A673 (cell line): ENCODE data around the gene TEX261. TPM values are rescaled to one million over a fixed set of nuclear protein-coding genes. Genes with fewer than 3 reads are reported as not detected.

ENCODE experiments used
- BruUV-seq: library from RNA; stranded (reverse); fragments of 400-500 nt; replicated peaks from 2 replicates; lab custom pipeline; 2021; lab: Mats Ljungman, UMichigan
- CTCF ChIA-PET: fragments of 300-600 bp; sonication (Branson Sonifier 250); formaldehyde crosslinking; loops from one replicate; lab custom pipeline; 2022; ENCODE audit warnings: antibody characterized with exemption; lab: Charles Lee
- POLR2A ChIA-PET: fragments of 300-600 bp; sonication (Branson Sonifier 250); formaldehyde crosslinking; loops from one replicate; lab custom pipeline; 2022; ENCODE audit warnings: antibody characterized with exemption; ENCODE audit not compliant: low non-redundant PET; lab: Charles Lee
- DNase-seq: peaks from one replicate; pipeline ENCODE4 v3.0.0-alpha.2; 2015; ENCODE audit warnings: low spot score
- H3K27ac ChIP-seq: fragments of 200-600 bp; sonication (generic); 2 replicates; pipeline ENCODE4 v1.5.1; 2016; ENCODE audit warnings: mixed run types, low read depth, mild to moderate bottlenecking, mixed read lengths, antibody characterized with exemption, low read length; ENCODE audit not compliant: poor library complexity, severe bottlenecking
- H3K27me3 ChIP-seq: fragments of 200-600 bp; sonication (generic); replicated peaks from 2 replicates; pipeline ENCODE4 v1.6.1; 2017; ENCODE audit warnings: mixed run types, low read depth, mild to moderate bottlenecking, mixed read lengths, antibody characterized with exemption, low read length; ENCODE audit not compliant: insufficient read depth, poor library complexity
- H3K36me3 ChIP-seq: fragments of 200-600 bp; sonication (generic); 2 replicates; pipeline ENCODE4 v1.6.1; 2016; ENCODE audit warnings: mixed run types, mild to moderate bottlenecking, mixed read lengths, antibody characterized with exemption, low read length; ENCODE audit not compliant: insufficient read depth, poor library complexity, severe bottlenecking
- H3K4me1 ChIP-seq: fragments of 200-600 bp; sonication (generic); 2 replicates; pipeline ENCODE4 v1.6.1; 2017; ENCODE audit warnings: mixed run types, mild to moderate bottlenecking, mixed read lengths, antibody characterized with exemption, low read length; ENCODE audit not compliant: insufficient read depth, poor library complexity, severe bottlenecking
- H3K4me3 ChIP-seq: fragments of 200-600 bp; sonication (generic); 2 replicates; pipeline ENCODE4 v1.5.1; 2016; ENCODE audit warnings: low read depth, mixed run types, mild to moderate bottlenecking, mixed read lengths, low read length; ENCODE audit not compliant: poor library complexity, severe bottlenecking
- H3K9me3 ChIP-seq: fragments of 200-600 bp; sonication (generic); 2 replicates; pipeline ENCODE4 v1.6.1; 2016; ENCODE audit warnings: mixed run types, low read depth, mild to moderate bottlenecking, mixed read lengths, antibody characterized with exemption, low read length; ENCODE audit not compliant: poor library complexity, severe bottlenecking
- CTCF ChIP-seq: fragments of 300-800, 200-600 bp; sonication (generic); conservative IDR thresholded peaks from 2 replicates; pipeline ENCODE4 v1.5.1; 2017; ENCODE audit warnings: low read depth, mild to moderate bottlenecking, antibody characterized with exemption, low read length, moderate library complexity, mixed read lengths
- EZH2 ChIP-seq: fragments of 200-600 bp; sonication (generic); IDR thresholded peaks from 2 replicates; pipeline ENCODE4 v1.6.1; 2017; ENCODE audit warnings: borderline replicate concordance, low read depth, mild to moderate bottlenecking, mixed read lengths, antibody characterized with exemption, low read length; ENCODE audit not compliant: poor library complexity, severe bottlenecking
- intact Hi-C: fragments of 100-400 bp; cut with micrococcal nuclease; formaldehyde crosslinking; loops from one replicate; pipeline ENCODE4 v1.10.0; 2022; ENCODE audit not compliant: unreplicated experiment
- total RNA-seq: library from RNA; stranded (reverse); gene quantifications from 2 replicates; pipeline ENCODE4 v1.2.3, GENCODE V29; 2021

The TEX261 gene
- total RNA-seq, 1 experiment from 2014 or later: 60.9 TPM

DNA sequence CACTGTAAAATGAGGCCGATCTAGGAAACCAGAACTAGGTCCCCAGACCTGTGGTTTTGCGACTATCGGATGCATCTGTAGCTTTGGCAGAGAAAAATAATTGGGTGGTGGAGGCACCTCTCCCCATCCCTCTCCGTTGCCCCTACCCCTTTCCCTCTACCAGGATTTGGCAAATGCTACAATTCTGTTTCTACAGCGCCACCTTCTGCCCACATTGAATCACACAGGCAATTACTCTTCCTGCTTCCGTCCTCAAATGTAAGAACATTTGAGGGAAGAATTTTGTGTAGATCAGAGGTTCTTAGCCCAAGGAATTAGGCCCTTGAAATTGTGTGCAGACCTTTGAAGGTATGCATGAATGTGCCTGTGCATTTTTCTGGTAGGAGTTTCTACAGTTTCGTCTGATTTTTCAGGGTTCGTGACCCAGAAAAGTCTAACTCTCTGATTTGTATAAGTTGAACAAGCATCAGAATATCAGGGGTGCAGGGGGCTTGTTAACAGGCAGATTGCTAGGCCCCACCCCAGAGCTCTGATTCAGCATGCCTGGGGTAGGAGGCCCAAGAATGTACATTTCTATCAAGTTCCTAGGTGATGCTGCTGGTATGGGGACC, 47.7 kb downstream of the TEX261 start:
- no peaks in the 10 kb centered on the region for H3K9me3 ChIP-seq
- H3K27ac ChIP-seq: no peak overlapping the region
- ChIA-PET CTCF (interaction anchor here (0.6 to 1.9 kb wide), 2 partner anchors 20 to 76 kb away, joined by 4 to 24 read pairs; no protein-coding TSS in a partner anchor), POLR2A (no interaction called here)
- H3K4me3 ChIP-seq: no peak overlapping the region
- peak; percentile 93 for TF ChIP-seq CTCF
- no peak for TF ChIP-seq EZH2
- no peaks in the 10 kb centered on the region for H3K4me1 ChIP-seq
- intact Hi-C loops: loop anchor here (1.0 to 5.0 kb wide), 2 partner anchors 76 to 290 kb away; no protein-coding TSS in a partner anchor
- H3K27me3 ChIP-seq: no peaks in the 10 kb centered on the region
- no TSS peak for BruUV-seq
- H3K36me3 ChIP-seq: no peaks in the 10 kb centered on the region
- peak; percentile 72 for DNase-seq

- TF ChIP-seq CTCF: no peak
- TF ChIP-seq EZH2: no peak
- H3K27me3 ChIP-seq: no peaks in the 10 kb centered on the region
- intact Hi-C loops: no loop called here
- CTCF ChIA-PET: no interaction called here
- no TSS peak for BruUV-seq
- H3K4me3 ChIP-seq: no peak overlapping the region
- POLR2A ChIA-PET: no interaction called here
- H3K27ac ChIP-seq: no peak overlapping the region
- no peak for DNase-seq
- H3K4me1 ChIP-seq: no peaks in the 10 kb centered on the region
- H3K36me3 ChIP-seq: no peaks in the 10 kb centered on the region
- H3K9me3 ChIP-seq: no peaks in the 10 kb centered on the region
Measured at GRCh38 chr2:70944111-70944690, 50.5 kb downstream of the TEX261 start.

DNA sequence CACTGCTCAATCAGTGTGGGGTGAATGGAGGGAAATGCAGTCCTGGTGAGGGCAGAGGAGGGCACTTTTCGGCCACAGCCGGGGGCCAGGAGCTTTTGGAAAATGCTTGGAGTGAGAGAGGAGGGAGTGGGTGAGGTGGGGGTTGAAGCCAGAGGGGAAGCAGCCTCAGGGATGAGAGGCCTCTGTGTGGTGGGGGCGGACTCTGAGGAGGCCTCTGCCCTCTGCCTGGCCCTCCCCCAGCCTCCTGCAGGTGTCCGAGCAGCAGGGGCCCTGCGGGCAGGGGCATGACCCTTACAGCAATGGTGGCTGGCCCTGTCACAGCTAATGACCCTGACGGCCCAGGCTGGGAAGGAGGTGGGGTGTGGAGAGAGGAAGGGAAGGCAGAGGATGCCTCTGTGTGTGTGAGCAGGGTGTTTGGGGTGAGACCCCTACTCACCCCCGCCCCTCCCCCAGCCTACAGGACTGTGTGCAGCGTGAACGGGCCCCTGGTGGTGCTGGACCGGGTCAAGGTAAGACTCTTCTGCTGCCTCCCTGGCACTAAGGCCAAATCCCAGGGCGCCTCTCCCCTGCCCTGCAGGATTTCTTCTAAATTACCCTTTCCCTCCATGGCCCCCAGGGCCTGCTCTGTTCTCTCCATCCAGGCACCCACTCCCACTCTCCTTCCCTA, 51.3 kb downstream of the TEX261 start:
- POLR2A ChIA-PET: no interaction called here
- Histone ChIP-seq H3K27ac (no peak overlapping the region), H3K4me3 (no peak overlapping the region), H3K27me3 (no peaks in the 10 kb centered on the region), H3K36me3 (no peaks in the 10 kb centered on the region), H3K9me3 (no peaks in the 10 kb centered on the region), H3K4me1 (no peaks in the 10 kb centered on the region)
- TF ChIP-seq CTCF: no peak
- no peak for TF ChIP-seq EZH2
- CTCF ChIA-PET: no interaction called here
- no TSS peak for BruUV-seq
- intact Hi-C loops: no loop called here
- DNase-seq: no peak
